ENCODE data around the gene WRAP73.

DNA sequence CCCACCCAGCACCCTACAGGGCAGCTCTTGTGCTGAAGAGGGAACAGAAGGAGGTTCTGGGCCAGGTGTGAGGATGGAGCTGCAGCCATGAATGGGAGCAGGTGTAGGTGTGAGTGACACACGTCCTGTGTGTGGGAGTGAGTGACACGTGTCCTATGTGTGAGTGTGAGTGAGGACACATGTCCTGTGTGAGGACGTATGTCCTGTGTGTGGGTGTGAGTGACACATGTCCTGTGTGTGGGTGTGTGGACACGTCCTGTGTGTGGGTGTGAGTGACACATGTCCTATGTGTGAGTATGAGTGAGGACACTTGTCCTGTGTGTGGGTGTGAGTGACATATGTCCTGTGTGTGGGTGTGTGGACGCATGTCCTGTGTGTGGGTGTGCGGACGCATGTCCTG lies 65.0 kb downstream of the WRAP73 start:
- TF ChIP-seq, protein P1, sequence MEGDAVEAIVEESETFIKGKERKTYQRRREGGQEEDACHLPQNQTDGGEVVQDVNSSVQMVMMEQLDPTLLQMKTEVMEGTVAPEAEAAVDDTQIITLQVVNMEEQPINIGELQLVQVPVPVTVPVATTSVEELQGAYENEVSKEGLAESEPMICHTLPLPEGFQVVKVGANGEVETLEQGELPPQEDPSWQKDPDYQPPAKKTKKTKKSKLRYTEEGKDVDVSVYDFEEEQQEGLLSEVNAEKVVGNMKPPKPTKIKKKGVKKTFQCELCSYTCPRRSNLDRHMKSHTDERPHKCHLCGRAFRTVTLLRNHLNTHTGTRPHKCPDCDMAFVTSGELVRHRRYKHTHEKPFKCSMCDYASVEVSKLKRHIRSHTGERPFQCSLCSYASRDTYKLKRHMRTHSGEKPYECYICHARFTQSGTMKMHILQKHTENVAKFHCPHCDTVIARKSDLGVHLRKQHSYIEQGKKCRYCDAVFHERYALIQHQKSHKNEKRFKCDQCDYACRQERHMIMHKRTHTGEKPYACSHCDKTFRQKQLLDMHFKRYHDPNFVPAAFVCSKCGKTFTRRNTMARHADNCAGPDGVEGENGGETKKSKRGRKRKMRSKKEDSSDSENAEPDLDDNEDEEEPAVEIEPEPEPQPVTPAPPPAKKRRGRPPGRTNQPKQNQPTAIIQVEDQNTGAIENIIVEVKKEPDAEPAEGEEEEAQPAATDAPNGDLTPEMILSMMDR (IDR thresholded peaks at IDR 0.05; ENCODE audit: low read depth, low read length), result no peak
- TF ChIP-seq EZH2phosphoT487 (IDR thresholded peaks at IDR 0.05; ENCODE audit: low read depth), result no peak

Data from OCI-LY3 (cell line).